Mesenchymal stem cell (in vitro differentiated cells and primary cell): ENCODE measurements around the gene GSTK1.
A peak's percentile ranks its signal among the peaks of the same experiment; 100 is the strongest.

Experiments used
- DNase-seq: peaks from one replicate; pipeline ENCODE4 v3.0.0-alpha.2; 2013
- H2AFZ ChIP-seq: one replicate; pipeline ENCODE4 v1.6.1; 2013; ENCODE audit warnings: low read depth, mild to moderate bottlenecking, control low read depth, inconsistent platforms, low read length, moderate library complexity
- H2AK5ac ChIP-seq: 2 replicates; pipeline ENCODE4 v1.6.1; 2013; ENCODE audit warnings: low read length, moderate library complexity, mild to moderate bottlenecking, inconsistent platforms; ENCODE audit not compliant: severe bottlenecking
- H2BK120ac ChIP-seq: one replicate; pipeline ENCODE4 v1.6.1; 2013; ENCODE audit warnings: low read depth, mild to moderate bottlenecking, inconsistent platforms, low read length, moderate library complexity
- H2BK12ac ChIP-seq, 2 experiments: one replicate each; pipeline ENCODE4 v1.6.1; 2013; ENCODE audit warnings: inconsistent platforms in 2 of 2, low read length in 2 of 2, mild to moderate bottlenecking in 2 of 2, moderate library complexity in 2 of 2, control low read depth in 1 of 2
- H2BK15ac ChIP-seq: one replicate; pipeline ENCODE4 v1.6.1; 2013; ENCODE audit warnings: mild to moderate bottlenecking, low read depth, inconsistent platforms; ENCODE audit not compliant: poor library complexity, severe bottlenecking
- H2BK5ac ChIP-seq: 2 replicates; pipeline ENCODE4 v1.6.1; 2013; ENCODE audit warnings: low read depth, mild to moderate bottlenecking, low read length, control low read depth, inconsistent platforms; ENCODE audit not compliant: poor library complexity, severe bottlenecking
- H3K14ac ChIP-seq, 2 experiments: one replicate each; pipeline ENCODE4 v1.6.1; 2013; ENCODE audit warnings: inconsistent platforms in 2 of 2, low read length in 2 of 2, control low read depth in 1 of 2, mild to moderate bottlenecking in 1 of 2, moderate library complexity in 1 of 2
- H3K18ac ChIP-seq, 2 experiments: one replicate each; pipeline ENCODE4 v1.6.1; 2013; ENCODE audit warnings: inconsistent platforms in 2 of 2, low read length in 2 of 2, control low read depth in 1 of 2, low read depth in 1 of 2, mild to moderate bottlenecking in 1 of 2
- H3K23ac ChIP-seq, 2 experiments: one replicate each; pipeline ENCODE4 v1.6.1; 2013; ENCODE audit warnings: inconsistent platforms in 2 of 2, low read length in 2 of 2, mild to moderate bottlenecking in 2 of 2, moderate library complexity in 2 of 2, control low read depth in 1 of 2
- H3K27ac ChIP-seq: 2 replicates; pipeline ENCODE4 v1.5.1; 2013; ENCODE audit warnings: mild to moderate bottlenecking, moderate library complexity, low read length, control low read depth, inconsistent platforms; ENCODE audit not compliant: poor library complexity, severe bottlenecking
- H3K27me3 ChIP-seq, 2 experiments: 2 replicates each; pipeline versions ENCODE4 v1.6.1 to v1.7.0; 2013; ENCODE audit warnings: low read length in 2 of 2, mild to moderate bottlenecking in 2 of 2, moderate library complexity in 2 of 2, control low read depth in 1 of 2, inconsistent platforms in 1 of 2; ENCODE audit not compliant: control insufficient read depth in 1 of 2, insufficient read depth in 1 of 2
- H3K36me3 ChIP-seq, 2 experiments: 2 replicates each; pipeline versions ENCODE4 v1.6.1 to v1.7.0; 2013; ENCODE audit warnings: low read length in 2 of 2, control low read depth in 1 of 2, inconsistent platforms in 1 of 2, low read depth in 1 of 2, mild to moderate bottlenecking in 1 of 2; ENCODE audit not compliant: insufficient read depth in 2 of 2, control insufficient read depth in 1 of 2
- H3K4ac ChIP-seq, 2 experiments: one replicate each; pipeline ENCODE4 v1.6.1; 2013; ENCODE audit warnings: inconsistent platforms in 2 of 2, low read length in 2 of 2, mild to moderate bottlenecking in 2 of 2, moderate library complexity in 2 of 2, control low read depth in 1 of 2, low read depth in 1 of 2
- H3K4me1 ChIP-seq: 2 replicates; pipeline ENCODE4 v1.6.1; 2013; ENCODE audit warnings: low read depth, low read length, control low read depth; ENCODE audit not compliant: control insufficient read depth, insufficient read depth
- H3K4me2 ChIP-seq: 2 replicates; pipeline ENCODE4 v1.6.1; 2013; ENCODE audit warnings: low read length, mild to moderate bottlenecking, inconsistent platforms; ENCODE audit not compliant: poor library complexity, severe bottlenecking
- H3K4me3 ChIP-seq, 2 experiments: 2 replicates each; pipeline versions ENCODE4 v1.5.1 to v1.7.0; 2013; ENCODE audit warnings: low read length in 2 of 2, mild to moderate bottlenecking in 2 of 2, control low read depth in 1 of 2, low read depth in 1 of 2; ENCODE audit not compliant: insufficient read depth in 1 of 2
- H3K79me1 ChIP-seq: replicated peaks from 2 replicates; pipeline ENCODE4 v1.6.1; 2013; ENCODE audit warnings: mild to moderate bottlenecking, control low read depth, low read length, inconsistent platforms; ENCODE audit not compliant: poor library complexity, severe bottlenecking
- H3K9ac ChIP-seq: 2 replicates; pipeline ENCODE4 v1.7.0; 2013; ENCODE audit warnings: mild to moderate bottlenecking, low read length, moderate library complexity
- H3K9me3 ChIP-seq: 2 replicates; pipeline ENCODE4 v1.7.0; 2013; ENCODE audit warnings: mild to moderate bottlenecking, low read length; ENCODE audit not compliant: control insufficient read depth
- H4K8ac ChIP-seq: one replicate; pipeline ENCODE4 v1.6.1; 2013; ENCODE audit warnings: inconsistent platforms, mild to moderate bottlenecking, low read length, moderate library complexity
- H4K91ac ChIP-seq: one replicate; pipeline ENCODE4 v1.6.1; 2013; ENCODE audit warnings: mild to moderate bottlenecking, low read length, inconsistent platforms
- WGBS: methylation state at CpG from one replicate; pipeline ENCODE4 v1.1.7; 2013; ENCODE audit warnings: mixed read lengths; 5-methylcytosine and 5-hydroxymethylcytosine counted together

The GSTK1 gene

DNA sequence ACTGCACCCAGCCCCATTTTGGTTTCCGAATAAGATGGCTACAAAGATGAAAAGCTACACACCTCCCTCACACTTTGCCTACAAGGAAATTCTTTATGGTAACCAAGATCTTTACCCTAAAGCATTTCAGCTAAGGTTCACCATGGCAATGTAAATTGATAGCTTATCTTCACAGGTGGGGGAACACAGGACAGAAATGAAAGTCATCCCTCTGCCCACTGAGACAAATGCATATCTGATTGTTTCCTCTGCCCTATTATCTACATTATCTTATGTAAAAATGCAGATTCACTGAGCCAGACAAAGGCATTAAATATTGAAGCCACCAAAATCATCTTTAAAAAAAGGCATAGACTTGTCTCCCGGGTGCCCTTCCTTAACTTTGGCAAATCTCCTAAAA is 18.3 kb downstream of the GSTK1 start:
- no peak overlapping the region for H2BK12ac ChIP-seq
- H2BK5ac ChIP-seq: no peak overlapping the region
- no peak overlapping the region for H4K8ac ChIP-seq
- no peak overlapping the region for H3K18ac ChIP-seq
- H3K4me2 ChIP-seq: no peak overlapping the region
- H3K4me1 ChIP-seq: peaks cover 16% of the 10 kb centered on the region
- H3K36me3 ChIP-seq: no peaks in the 10 kb centered on the region
- no peak overlapping the region for H3K27ac ChIP-seq
- no peak overlapping the region for H3K23ac ChIP-seq
- peaks cover 2% of the 10 kb centered on the region for H3K79me1 ChIP-seq
- 92% methylated on average over 2 of the region's 2 CpGs for WGBS
- H3K4me3 ChIP-seq: no peak overlapping the region
- no peak overlapping the region for H2BK15ac ChIP-seq
- H4K91ac ChIP-seq: no peak overlapping the region
- no peak overlapping the region for H3K9ac ChIP-seq
- H3K9me3 ChIP-seq: no peaks in the 10 kb centered on the region
- H3K4ac ChIP-seq: no peak overlapping the region
- no peak overlapping the region for H2AFZ ChIP-seq
- no peak overlapping the region for H2BK120ac ChIP-seq
- no peak overlapping the region for H3K14ac ChIP-seq
- H3K27me3 ChIP-seq: no peaks in the 10 kb centered on the region
- DNase-seq: no peak
- no peak overlapping the region for H2AK5ac ChIP-seq

DNA sequence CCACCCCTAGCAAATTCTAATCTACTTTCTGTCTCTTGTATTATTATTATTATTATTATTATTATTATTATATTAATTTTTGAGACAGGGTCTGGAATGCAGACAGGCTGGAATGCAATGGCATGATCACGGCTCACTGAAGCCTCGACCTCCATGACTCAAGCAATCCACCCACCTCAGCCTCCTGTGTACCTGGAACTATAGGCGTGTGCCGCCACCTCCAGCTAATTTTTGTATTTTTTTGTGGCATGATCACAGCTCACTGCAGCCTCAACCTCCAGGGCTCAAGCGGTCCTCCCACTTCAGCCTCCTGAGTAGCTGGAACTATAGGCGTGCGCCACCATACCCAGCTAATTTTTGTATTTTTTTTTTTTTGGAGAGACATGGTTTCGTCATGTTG is 18.9 kb downstream of the GSTK1 start:
- Histone ChIP-seq H3K9me3 (no peaks in the 10 kb centered on the region), H3K79me1 (peaks cover 2% of the 10 kb centered on the region), H2BK15ac (no peak overlapping the region), H3K18ac (no peak overlapping the region), H3K4me1 (peaks cover 16% of the 10 kb centered on the region), H3K4me3 (no peak overlapping the region), H3K9ac (no peak overlapping the region), H3K14ac (no peak overlapping the region), H2AK5ac (no peak overlapping the region), H3K36me3 (no peaks in the 10 kb centered on the region), H3K23ac (no peak overlapping the region), H3K4ac (no peak overlapping the region), H3K4me2 (no peak overlapping the region), H3K27ac (no peak overlapping the region), H2BK5ac (no peak overlapping the region), H4K8ac (no peak overlapping the region), H2BK12ac (no peak overlapping the region), H2BK120ac (no peak overlapping the region), H2AFZ (no peak overlapping the region), H3K27me3 (no peaks in the 10 kb centered on the region), H4K91ac (no peak overlapping the region)
- WGBS: 95% methylated on average over 6 of the region's 8 CpGs
- no peak for DNase-seq

GRCh38 chr7:143283381-143283780 is 20.1 kb downstream of the GSTK1 start:
- Histone ChIP-seq H3K4me1 (peaks cover 20% of the 10 kb centered on the region), H3K14ac (no peak overlapping the region), H3K9ac (no peak overlapping the region), H2BK12ac (no peak overlapping the region), H2AFZ (no peak overlapping the region), H4K8ac (no peak overlapping the region), H2BK5ac (no peak overlapping the region), H3K27me3 (no peaks in the 10 kb centered on the region), H3K4me3 (no peak overlapping the region), H3K4me2 (no peak overlapping the region), H4K91ac (no peak overlapping the region), H2BK120ac (no peak overlapping the region), H3K9me3 (no peaks in the 10 kb centered on the region), H2AK5ac (no peak overlapping the region), H3K23ac (no peak overlapping the region), H3K79me1 (peaks cover 2% of the 10 kb centered on the region), H2BK15ac (no peak overlapping the region), H3K36me3 (no peaks in the 10 kb centered on the region), H3K4ac (no peak overlapping the region), H3K27ac (no peak overlapping the region), H3K18ac (no peak overlapping the region)
- no peak for DNase-seq
- WGBS: 79% methylated on average over 4 of the region's 4 CpGs

- H3K18ac ChIP-seq: no peak within 1 kb of the TSS
- H2AK5ac ChIP-seq: peak within 1 kb of the TSS; percentile 73
- no peaks in the 10 kb centered on the region for H3K36me3 ChIP-seq
- no peak for DNase-seq
- no peak within 1 kb of the TSS for H3K23ac ChIP-seq
- no peak within 1 kb of the TSS for H2BK5ac ChIP-seq
- H2BK120ac ChIP-seq: no peak within 1 kb of the TSS
- no peak within 1 kb of the TSS for H4K91ac ChIP-seq
- H3K4me1 ChIP-seq: peaks cover 19% of the 10 kb centered on the region
- no peak within 1 kb of the TSS for H3K14ac ChIP-seq
- no peaks in the 10 kb centered on the region for H3K27me3 ChIP-seq
- no peaks in the 10 kb centered on the region for H3K9me3 ChIP-seq
- no peak within 1 kb of the TSS for H4K8ac ChIP-seq
- peaks cover 2% of the 10 kb centered on the region for H3K79me1 ChIP-seq
- no peak within 1 kb of the TSS for H3K4me2 ChIP-seq
- no peak within 1 kb of the TSS for H2BK12ac ChIP-seq
- 76% methylated on average over 11 of the region's 19 CpGs for WGBS
- peak within 1 kb of the TSS; percentile 48 for H3K27ac ChIP-seq
- no peak within 1 kb of the TSS for H2BK15ac ChIP-seq
- no peak within 1 kb of the TSS for H3K4me3 ChIP-seq
- no peak within 1 kb of the TSS for H3K4ac ChIP-seq
- no peak within 1 kb of the TSS for H3K9ac ChIP-seq
- no peak within 1 kb of the TSS for H2AFZ ChIP-seq
Observed at GRCh38 chr7:143284591-143285469, 21.6 kb downstream of the GSTK1 start, which contains the start of gene TMEM139. TMEM139 (plus strand) TSS chr7:143284958; CDS start chr7:143285958, 1,000 bp downstream.
